Measurements from ENCODE around the gene TIGD4. TPM values are rescaled to one million over a fixed set of nuclear protein-coding genes. Genes with fewer than 3 reads are reported as not detected.
"Not testable (repeated sequence)": the region's sequence is repeated elsewhere in the genome, so short reads cannot be mapped to it uniquely, and the experiment has no call there.

Gene TIGD4
- total and polyA plus RNA-seq, 8 donors = 0.38 to 2.0 (median 1.4) TPM

DNA sequence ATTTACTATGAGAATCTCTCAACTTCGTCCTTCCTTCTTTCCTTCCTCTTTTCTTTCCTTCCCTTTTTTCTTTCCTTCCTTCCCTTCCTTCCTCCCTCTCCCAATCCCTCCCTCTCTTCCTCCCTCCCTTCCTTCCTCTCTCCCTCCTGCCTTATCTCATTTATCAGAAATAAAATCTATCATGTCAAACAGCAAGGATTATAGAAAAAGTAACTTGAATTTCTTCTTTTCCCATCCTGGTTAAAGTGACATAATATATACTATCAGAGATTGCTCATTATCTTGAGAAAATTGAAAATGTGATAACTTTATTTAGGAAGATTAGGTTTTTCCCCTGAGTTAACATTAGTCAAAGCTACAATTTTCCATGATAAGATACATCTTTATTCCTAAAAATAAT lies 5.6 kb downstream of the TIGD4 start:
- TF ChIP-seq, protein P1, sequence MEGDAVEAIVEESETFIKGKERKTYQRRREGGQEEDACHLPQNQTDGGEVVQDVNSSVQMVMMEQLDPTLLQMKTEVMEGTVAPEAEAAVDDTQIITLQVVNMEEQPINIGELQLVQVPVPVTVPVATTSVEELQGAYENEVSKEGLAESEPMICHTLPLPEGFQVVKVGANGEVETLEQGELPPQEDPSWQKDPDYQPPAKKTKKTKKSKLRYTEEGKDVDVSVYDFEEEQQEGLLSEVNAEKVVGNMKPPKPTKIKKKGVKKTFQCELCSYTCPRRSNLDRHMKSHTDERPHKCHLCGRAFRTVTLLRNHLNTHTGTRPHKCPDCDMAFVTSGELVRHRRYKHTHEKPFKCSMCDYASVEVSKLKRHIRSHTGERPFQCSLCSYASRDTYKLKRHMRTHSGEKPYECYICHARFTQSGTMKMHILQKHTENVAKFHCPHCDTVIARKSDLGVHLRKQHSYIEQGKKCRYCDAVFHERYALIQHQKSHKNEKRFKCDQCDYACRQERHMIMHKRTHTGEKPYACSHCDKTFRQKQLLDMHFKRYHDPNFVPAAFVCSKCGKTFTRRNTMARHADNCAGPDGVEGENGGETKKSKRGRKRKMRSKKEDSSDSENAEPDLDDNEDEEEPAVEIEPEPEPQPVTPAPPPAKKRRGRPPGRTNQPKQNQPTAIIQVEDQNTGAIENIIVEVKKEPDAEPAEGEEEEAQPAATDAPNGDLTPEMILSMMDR (IDR thresholded peaks at IDR 0.05) = no peak
- ATAC-seq (no peak), DNase-seq (no peak)
- Histone ChIP-seq H3K4me3 (no peak overlapping the region), H3K36me3 (no peaks in the 10 kb centered on the region), H3K27me3 (no peaks in the 10 kb centered on the region), H3K27ac (no peak overlapping the region), H3K4me1 (peaks cover 0 to 10% of the 10 kb centered on the region in 2 donors), H3K9me3 (no peaks in the 10 kb centered on the region)
- intact Hi-C loops (cut with DNase I) = no loop called here

DNA sequence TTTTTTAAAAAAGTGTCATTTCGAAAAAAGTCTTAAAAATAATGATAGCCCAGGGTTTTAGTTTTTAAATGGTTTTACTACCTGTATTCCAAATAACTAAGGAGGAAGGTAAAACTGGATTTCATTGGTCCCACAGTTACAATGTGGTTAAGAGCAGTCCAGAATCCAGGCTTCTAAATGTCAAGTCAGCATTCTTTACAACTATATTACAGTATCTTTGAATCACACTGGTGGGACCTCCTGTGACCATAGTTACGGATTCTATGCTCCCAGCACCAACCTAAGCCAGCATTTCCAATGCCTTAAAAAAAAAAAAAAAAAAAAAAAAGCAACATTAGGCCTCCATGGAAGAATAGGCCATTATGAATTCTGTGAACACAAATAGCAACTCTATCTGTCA lies 6.2 kb downstream of the TIGD4 start:
- H3K4me1 ChIP-seq = peaks cover 0 to 4% of the 10 kb centered on the region in 2 donors
- ATAC-seq = no peak
- H3K4me3 ChIP-seq = no peak overlapping the region
- H3K27ac ChIP-seq = no peak overlapping the region
- H3K9me3 ChIP-seq = no peaks in the 10 kb centered on the region
- no peaks in the 10 kb centered on the region for H3K27me3 ChIP-seq
- intact Hi-C loops (cut with DNase I) = no loop called here
- DNase-seq = no peak
- H3K36me3 ChIP-seq = no peaks in the 10 kb centered on the region
- TF ChIP-seq, protein P1 (IDR thresholded peaks at IDR 0.05) = no peak

DNA sequence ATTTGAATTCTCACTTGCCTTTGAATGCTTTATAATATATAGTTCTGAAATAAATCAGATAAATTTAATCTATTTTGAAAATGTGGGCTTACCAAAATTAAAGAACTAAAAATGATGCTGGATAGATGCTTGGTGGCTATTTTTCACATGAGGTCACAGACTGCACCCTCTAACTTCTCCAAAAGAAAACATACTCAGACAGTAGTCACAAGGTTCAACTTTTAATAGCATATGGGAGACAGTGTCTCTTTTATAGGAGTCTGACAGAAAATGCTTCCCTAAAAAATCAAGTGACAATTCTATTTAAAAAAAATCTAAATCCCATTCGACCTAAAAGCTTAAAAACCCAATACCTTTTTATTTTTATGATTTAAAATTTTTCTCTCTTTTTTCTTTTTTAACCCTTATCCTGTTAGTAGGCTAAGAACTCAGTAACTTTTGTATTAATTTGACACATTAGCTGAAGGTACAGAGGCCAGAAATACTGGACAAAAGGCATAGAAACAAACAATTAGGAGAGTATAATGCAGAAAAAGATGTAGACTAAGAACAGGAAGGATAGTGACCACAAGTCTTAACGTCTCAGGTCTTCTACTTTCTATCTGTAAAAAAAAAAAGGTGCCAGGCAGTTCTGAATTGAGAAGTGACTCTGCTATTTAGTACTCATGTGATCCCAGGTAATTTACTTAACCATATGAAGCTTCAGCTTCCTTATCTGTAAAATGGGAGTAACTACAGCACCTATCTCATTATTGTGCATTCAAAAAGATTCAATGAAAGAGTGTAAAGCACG lies 7.6 kb downstream of the TIGD4 start:
- H3K9me3 ChIP-seq = no peaks in the 10 kb centered on the region
- H3K27ac ChIP-seq = no peak overlapping the region

DNA sequence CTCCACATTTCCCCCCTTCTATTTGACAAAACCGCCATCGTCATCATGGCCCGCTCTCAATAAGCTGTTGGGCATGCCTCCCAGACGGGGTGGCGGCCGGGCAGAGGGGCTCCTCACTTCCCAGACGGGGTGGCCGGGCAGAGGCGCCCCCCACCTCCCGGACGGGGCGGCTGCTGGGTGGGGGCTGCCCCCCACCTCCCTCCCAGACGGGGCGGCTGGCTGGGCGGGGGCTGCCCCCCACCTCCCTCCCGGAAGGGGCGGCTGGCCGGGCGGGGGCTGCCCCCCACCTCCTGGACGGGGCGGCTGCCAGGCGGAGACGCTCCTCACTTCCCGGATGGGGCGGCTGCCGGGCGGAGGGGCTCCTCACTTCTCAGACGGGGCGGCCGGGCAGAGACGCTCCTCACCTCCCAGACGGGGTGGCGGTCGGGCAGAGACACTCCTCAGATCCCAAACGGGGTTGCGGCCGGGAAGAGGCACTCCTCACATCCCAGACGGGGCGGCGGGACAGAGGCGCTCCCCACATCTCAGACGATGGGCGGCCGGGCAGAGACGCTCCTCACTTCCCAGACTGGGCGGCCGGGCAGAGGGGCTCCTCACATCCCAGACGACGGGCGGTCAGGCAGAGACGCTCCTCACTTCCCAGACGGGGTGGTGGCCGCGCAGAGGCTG lies 14.3 kb downstream of the TIGD4 start:
- intact Hi-C loops (cut with DNase I); H3K4me1 ChIP-seq; ATAC-seq; H3K27me3 ChIP-seq; H3K9me3 ChIP-seq; H3K36me3 ChIP-seq; H3K27ac ChIP-seq; H3K4me3 ChIP-seq: not testable (repeated sequence)
- peak in 1 of 4 donors; percentile 61 for DNase-seq

More for the DNA sequence above, 7.6 kb downstream of the TIGD4 start:
- Histone ChIP-seq H3K27me3 (no peaks in the 10 kb centered on the region), H3K4me1 (no peaks in the 10 kb centered on the region), H3K36me3 (no peaks in the 10 kb centered on the region), H3K4me3 (no peak overlapping the region)
- DNase-seq = no peak
- TF ChIP-seq, protein P1 (IDR thresholded peaks at IDR 0.05) = no peak
- ATAC-seq = no peak
- intact Hi-C loops (cut with DNase I) = no loop called here

DNA sequence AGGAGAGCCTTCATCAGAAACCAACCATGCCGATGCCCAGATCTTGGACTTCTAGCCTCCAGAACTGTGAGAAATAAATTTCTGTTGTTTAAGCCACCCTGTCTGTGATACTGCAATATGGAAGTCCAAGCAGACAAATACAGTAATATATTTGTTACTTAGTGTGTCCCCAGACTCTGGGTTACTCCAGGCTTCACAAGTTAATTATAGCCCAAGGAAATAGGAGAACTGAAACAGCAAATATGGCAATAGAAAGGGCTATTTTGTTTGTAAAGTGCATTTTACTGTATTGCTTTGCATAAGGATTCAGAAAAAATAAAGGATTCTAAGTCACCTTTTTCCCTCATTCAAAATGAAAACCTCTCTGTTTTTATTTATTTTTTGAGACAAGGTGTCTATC lies 15.7 kb downstream of the TIGD4 start:
- H3K27me3 ChIP-seq = no peaks in the 10 kb centered on the region
- H3K36me3 ChIP-seq = no peaks in the 10 kb centered on the region
- H3K4me1 ChIP-seq = no peaks in the 10 kb centered on the region
- no peak overlapping the region for H3K4me3 ChIP-seq
- intact Hi-C loops (cut with DNase I) = no loop called here
- H3K9me3 ChIP-seq = no peaks in the 10 kb centered on the region
- ATAC-seq (no peak), DNase-seq (no peak)
- TF ChIP-seq, protein P1 (IDR thresholded peaks at IDR 0.05) = no peak
- H3K27ac ChIP-seq = no peak overlapping the region
